ENCODE results near the gene NLRC5. TPM values are rescaled to one million over a fixed set of nuclear protein-coding genes. Genes with fewer than 3 reads are reported as not detected.
"Not testable (repeated sequence)": the region's sequence is repeated elsewhere in the genome, so short reads cannot be mapped to it uniquely, and the experiment has no call there.

The NLRC5 gene
- total and polyA plus RNA-seq, 2 donors (not counting 3 experiments of a cell fraction or from before 2014, with no cell fraction given): 7.4 to 26.3 TPM

DNA sequence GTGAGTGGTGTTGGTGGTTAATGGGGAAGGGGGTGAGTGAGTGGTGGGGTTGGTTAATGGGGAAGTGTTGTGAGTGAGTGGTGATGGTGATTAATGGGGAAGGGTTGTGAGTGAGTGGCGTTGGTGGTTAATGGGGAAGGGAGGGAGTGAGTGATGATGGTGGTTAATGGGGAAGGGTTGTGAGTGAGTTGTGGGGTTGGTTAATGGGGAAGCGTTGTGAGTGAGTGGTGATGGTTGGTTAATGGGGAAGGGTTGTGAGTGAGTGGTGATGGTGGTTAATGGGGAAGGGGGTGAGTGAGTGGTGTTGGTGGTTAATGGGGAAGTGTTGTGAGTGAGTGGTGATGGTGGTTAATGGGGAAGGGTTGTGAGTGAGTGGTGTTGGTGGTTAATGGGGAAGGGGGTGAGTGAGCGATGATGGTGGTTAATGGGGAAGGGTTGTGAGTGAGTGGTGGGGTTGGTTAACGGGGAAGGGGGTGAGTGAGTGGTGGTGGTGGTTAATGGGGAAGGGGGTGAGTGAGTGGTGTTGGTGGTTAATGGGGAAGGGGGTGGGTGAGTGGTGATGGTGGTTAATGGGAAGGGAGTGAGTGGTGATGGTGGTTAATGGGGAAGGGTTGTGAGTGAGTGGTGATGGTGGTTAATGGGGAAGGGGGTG lies 81.8 kb downstream of the NLRC5 start:
- FAIRE-seq; H3K4me2 ChIP-seq (ENCODE audit: insufficient read depth, low read length); H3K27ac ChIP-seq (ENCODE audit: insufficient read depth, low read depth, low read length); DNase-seq (ENCODE audit: low read depth, low spot score); H3K9me3 ChIP-seq (replicated peaks; ENCODE audit: control insufficient read depth, insufficient read depth, low read length); H3K36me3 ChIP-seq (ENCODE audit: control insufficient read depth in 2 of 2, extremely low read depth in 1 of 2, insufficient read depth in 2 of 2, low read length in 2 of 2); H4K20me1 ChIP-seq (replicated peaks; ENCODE audit: control insufficient read depth, extremely low read depth, insufficient read depth, low read length); H3K79me2 ChIP-seq (ENCODE audit: control insufficient read depth, insufficient read depth, low read length); H3K27me3 ChIP-seq (ENCODE audit: control insufficient read depth in 2 of 2, insufficient read depth in 2 of 2, low read length in 2 of 2); H3K9ac ChIP-seq (replicated peaks; ENCODE audit: extremely low read depth, insufficient read depth, low read length); POLR2A ChIA-PET; H2AFZ ChIP-seq (ENCODE audit: low read depth, low read length); BruUV-seq (replicated peaks); intact Hi-C loops (cut with micrococcal nuclease); H3K4me1 ChIP-seq (ENCODE audit: control insufficient read depth, extremely low read depth, insufficient read depth, low read length); H3K9me1 ChIP-seq (replicated peaks; ENCODE audit: control insufficient read depth, extremely low read depth, insufficient read depth, low read length); H3K4me3 ChIP-seq (replicated peaks in 1 of 3; ENCODE audit: insufficient read depth in 1 of 3, low read depth in 1 of 3, low read length in 3 of 3); dilution Hi-C loops (cut with MboI; ENCODE audit: extremely low pct_ligation_motif_present, low sequenced_read_pairs): not testable (repeated sequence)
- CTCF ChIA-PET: interaction anchor here (0.6 kb wide), 1 partner anchor 22 kb away, joined by 3 read pairs; no protein-coding TSS in a partner anchor

DNA sequence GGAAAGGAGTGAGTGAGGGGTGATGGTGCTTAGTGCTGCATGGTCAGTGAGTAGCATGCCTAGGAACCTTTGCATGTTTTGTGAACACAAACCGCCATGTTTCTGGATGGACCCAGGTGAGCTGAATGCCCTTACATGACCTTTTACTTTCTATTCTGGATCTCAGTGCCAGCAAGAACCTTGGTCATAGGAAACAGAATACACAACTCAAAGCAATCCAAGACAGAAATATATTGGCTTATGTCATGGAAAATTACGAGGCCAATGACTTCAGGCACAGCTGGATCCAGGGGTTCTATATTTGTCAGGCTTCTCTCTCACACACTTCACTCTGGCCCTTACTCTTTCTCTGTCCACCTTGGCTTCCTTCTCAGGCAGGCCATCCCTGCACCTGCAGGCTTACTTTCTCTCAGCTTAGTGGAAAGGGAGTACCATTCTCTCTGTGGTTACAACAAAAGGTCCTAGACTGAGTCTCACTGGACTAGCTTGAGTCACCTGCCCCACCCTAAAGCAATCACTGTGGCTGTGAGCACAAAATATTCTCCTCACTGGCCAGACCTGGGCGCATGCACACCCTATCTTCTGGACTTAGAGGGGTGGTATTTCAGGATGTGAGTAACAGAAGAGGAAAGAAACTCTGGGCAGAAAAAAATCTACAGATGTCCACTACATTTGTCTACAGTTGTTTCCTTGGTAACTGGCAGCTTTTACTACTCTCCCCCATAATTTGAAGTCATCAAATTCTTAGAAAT lies 82.7 kb downstream of the NLRC5 start:
- Histone ChIP-seq H3K27ac (ENCODE audit: insufficient read depth, low read depth, low read length) (no peak overlapping the region), H3K36me3 (ENCODE audit: control insufficient read depth in 2 of 2, extremely low read depth in 1 of 2, insufficient read depth in 2 of 2, low read length in 2 of 2) (no peaks in the 10 kb centered on the region), H4K20me1 (replicated peaks; ENCODE audit: control insufficient read depth, extremely low read depth, insufficient read depth, low read length) (no peaks in the 10 kb centered on the region), H3K4me2 (ENCODE audit: insufficient read depth, low read length) (no peak overlapping the region), H3K4me1 (ENCODE audit: control insufficient read depth, extremely low read depth, insufficient read depth, low read length) (no peaks in the 10 kb centered on the region), H3K4me3 (replicated peaks in 1 of 3; ENCODE audit: insufficient read depth in 1 of 3, low read depth in 1 of 3, low read length in 3 of 3) (no peak overlapping the region), H2AFZ (ENCODE audit: low read depth, low read length) (no peak overlapping the region), H3K27me3 (ENCODE audit: control insufficient read depth in 2 of 2, insufficient read depth in 2 of 2, low read length in 2 of 2) (no peaks in the 10 kb centered on the region), H3K9me3 (replicated peaks; ENCODE audit: control insufficient read depth, insufficient read depth, low read length) (no peaks in the 10 kb centered on the region), H3K9ac (replicated peaks; ENCODE audit: extremely low read depth, insufficient read depth, low read length) (no peak overlapping the region), H3K79me2 (ENCODE audit: control insufficient read depth, insufficient read depth, low read length) (no peaks in the 10 kb centered on the region), H3K9me1 (replicated peaks; ENCODE audit: control insufficient read depth, extremely low read depth, insufficient read depth, low read length) (no peaks in the 10 kb centered on the region)
- POLR2A ChIA-PET: no interaction called here
- no TSS peak for BruUV-seq (replicated peaks)
- DNase-seq (ENCODE audit: low read depth, low spot score) (peak; percentile 39), FAIRE-seq (peak; percentile 61)
- no peak for TF ChIP-seq GATA2 (IDR thresholded peaks at IDR 0.05; ENCODE audit: insufficient read depth, insufficient read length, low read depth, low read length)
- TF ChIP-seq, protein P1, sequence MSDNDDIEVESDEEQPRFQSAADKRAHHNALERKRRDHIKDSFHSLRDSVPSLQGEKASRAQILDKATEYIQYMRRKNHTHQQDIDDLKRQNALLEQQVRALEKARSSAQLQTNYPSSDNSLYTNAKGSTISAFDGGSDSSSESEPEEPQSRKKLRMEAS (IDR thresholded peaks at IDR 0.05; ENCODE audit: insufficient read depth, insufficient read length): no peak
- TF ChIP-seq FOS (IDR thresholded peaks at IDR 0.05; ENCODE audit: borderline replicate concordance, insufficient read depth, low read length): peak; percentile 15
- CTCF ChIA-PET: interaction anchor here (0.6 to 1.4 kb wide), 3 partner anchors 21 to 106 kb away, joined by 3 to 6 read pairs (median 3); no protein-coding TSS in a partner anchor
- dilution Hi-C loops (cut with MboI; ENCODE audit: extremely low pct_ligation_motif_present, low sequenced_read_pairs) (no loop called here), intact Hi-C loops (cut with micrococcal nuclease) (no loop called here)

Measured in endothelial cell of umbilical vein (primary cell).